Memory B cell (primary cell): Measurements from ENCODE around the gene CBFA2T3.

Experiments
- ATAC-seq: fragments of 150-1000 bp; cut with Tn5 transposase; 2 replicates; pipeline ENCODE4 v1.10.0; 2021; ENCODE audit warnings: low read depth, mild to moderate bottlenecking, moderate library complexity
- DNase-seq, 2 donors: peaks; one replicate each; pipeline ENCODE4 v3.0.0; 2022; ENCODE audit warnings: low spot score in 2 of 2
- H3K27ac Mint-ChIP-seq: one replicate; pipeline ENCODE4 v1.8.0; 2022; ENCODE audit warnings: mild to moderate bottlenecking, moderate library complexity, mixed read lengths
- H3K27me3 Mint-ChIP-seq: one replicate; pipeline ENCODE4 v1.8.0; 2022; ENCODE audit warnings: mixed read lengths
- H3K36me3 Mint-ChIP-seq: one replicate; pipeline ENCODE4 v1.8.0; 2022; ENCODE audit warnings: mild to moderate bottlenecking, mixed read lengths
- H3K4me1 Mint-ChIP-seq: one replicate; pipeline ENCODE4 v1.8.0; 2022; ENCODE audit warnings: mixed read lengths
- H3K4me3 Mint-ChIP-seq: one replicate; pipeline ENCODE4 v1.8.0; 2022; ENCODE audit warnings: mild to moderate bottlenecking, moderate library complexity, mixed read lengths
- H3K9me3 Mint-ChIP-seq: one replicate; pipeline ENCODE4 v1.8.0; 2022; ENCODE audit warnings: mixed read lengths

Gene CBFA2T3

DNA sequence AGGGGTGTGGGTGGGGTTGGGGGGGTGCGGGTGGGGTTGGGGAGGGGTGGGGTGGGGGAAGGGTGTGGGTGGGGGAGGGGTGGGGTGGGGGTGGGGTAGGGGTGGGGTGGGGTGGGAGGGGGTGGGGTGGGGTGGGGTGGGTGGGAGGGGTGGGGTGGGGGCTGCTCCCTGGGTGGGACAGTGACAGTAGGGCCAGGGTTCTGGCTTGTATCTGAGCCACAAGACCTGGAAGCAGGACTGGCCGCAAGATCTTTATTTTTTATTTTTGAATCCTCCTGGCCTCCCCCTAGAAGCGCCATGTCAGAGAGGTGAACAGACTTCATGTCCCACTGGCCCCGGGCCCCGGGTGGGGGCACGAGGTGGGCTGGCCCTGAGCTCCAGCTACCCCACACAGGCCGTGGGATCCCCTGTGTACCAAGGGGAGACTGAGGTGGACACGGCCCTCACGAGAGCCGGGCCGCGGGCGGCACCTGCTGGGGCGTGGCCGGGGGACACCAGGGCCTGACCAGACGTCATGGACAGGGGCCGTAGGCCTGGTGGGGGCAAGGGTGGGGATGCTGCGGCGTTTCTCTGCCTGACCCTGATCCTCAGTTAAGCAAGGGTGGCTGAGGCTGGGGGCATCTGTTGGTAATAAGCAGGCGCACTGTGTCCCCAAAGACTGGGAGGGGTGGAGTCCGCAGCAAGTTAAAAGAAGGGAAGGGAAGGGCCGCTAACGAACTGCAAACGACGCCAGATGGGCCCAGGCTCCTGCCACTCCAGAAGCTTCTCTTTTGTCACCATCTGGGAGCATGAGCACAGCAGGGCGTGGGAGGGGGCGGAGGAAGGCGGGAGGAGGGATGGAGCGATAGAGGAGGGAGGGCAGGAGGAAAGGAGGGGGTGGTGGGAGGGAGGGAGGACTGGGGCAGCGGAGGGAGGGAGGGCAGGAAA is 88.3 kb downstream of the CBFA2T3 start:
- no peak for DNase-seq
- Mint-ChIP-seq H3K36me3 (peaks cover 17% of the 10 kb centered on the region), H3K27me3 (no peaks in the 10 kb centered on the region), H3K9me3 (no peaks in the 10 kb centered on the region), H3K4me3 (no peak overlapping the region), H3K4me1 (peaks cover 2% of the 10 kb centered on the region), H3K27ac (no peak overlapping the region)
- no peak for ATAC-seq

DNA sequence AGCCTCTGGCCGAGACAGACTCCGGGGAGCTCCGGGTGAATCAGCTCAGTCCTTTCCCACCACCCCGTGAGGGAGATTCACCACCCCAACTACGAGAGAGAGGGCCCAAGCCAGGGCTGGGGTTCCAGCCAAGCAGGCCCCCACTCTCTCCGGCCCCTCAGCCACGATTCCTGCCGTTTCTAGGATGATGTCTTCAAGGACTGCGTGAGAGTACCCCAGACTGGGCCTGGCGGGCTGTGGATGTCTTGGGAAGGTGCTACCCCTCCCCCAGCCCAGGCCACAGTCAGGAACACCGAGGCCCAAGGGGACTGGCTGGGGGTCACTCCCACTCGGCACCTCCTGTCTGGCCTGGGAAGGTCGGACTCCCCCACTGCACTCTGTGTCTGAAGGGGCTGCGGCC is 89.0 kb downstream of the CBFA2T3 start:
- no peak overlapping the region for H3K27ac Mint-ChIP-seq
- peaks cover 20% of the 10 kb centered on the region for H3K36me3 Mint-ChIP-seq
- H3K27me3 Mint-ChIP-seq = no peaks in the 10 kb centered on the region
- H3K4me1 Mint-ChIP-seq = peaks cover under 1% of the 10 kb centered on the region
- DNase-seq (no peak), ATAC-seq (no peak)
- no peak overlapping the region for H3K4me3 Mint-ChIP-seq
- no peaks in the 10 kb centered on the region for H3K9me3 Mint-ChIP-seq

DNA sequence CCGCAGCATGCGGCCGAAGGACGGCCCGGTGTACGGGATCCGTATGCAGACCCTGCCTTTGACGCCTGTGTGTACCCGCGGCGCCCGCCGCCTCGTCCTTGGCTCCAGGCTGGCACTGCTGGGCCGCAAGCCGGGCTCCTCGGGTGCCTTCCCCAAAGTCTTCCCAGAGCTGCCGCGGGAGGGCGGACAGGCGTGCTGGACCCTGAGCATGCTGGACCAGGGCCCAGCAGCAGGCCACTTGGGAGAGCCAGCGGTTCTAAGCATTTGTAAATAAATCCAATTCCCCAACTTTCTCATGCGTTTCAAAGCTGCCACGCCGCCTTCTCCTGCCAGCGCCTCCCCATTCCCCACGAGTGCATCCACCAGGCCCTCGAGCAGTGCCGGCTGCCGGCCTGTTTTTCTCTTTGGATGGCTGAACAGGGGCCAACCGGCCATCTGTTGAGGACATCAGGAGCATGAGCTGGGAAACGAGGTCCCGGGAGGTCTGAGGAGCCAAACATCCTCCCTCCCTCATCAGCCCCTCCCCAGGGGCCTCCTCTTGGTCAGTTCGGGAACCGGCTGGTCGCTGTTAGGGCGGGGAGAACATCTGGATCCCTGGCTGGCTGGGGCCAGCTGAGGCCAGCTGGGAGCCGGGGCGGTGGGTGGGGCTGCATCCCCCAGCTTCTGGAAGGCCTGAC is 90.0 kb downstream of the CBFA2T3 start:
- no peak overlapping the region for H3K4me3 Mint-ChIP-seq
- H3K9me3 Mint-ChIP-seq = no peaks in the 10 kb centered on the region
- peaks cover 26% of the 10 kb centered on the region for H3K36me3 Mint-ChIP-seq
- H3K27me3 Mint-ChIP-seq = no peaks in the 10 kb centered on the region
- ATAC-seq (no peak), DNase-seq (no peak)
- H3K4me1 Mint-ChIP-seq = peaks cover 6% of the 10 kb centered on the region
- no peak overlapping the region for H3K27ac Mint-ChIP-seq

DNA sequence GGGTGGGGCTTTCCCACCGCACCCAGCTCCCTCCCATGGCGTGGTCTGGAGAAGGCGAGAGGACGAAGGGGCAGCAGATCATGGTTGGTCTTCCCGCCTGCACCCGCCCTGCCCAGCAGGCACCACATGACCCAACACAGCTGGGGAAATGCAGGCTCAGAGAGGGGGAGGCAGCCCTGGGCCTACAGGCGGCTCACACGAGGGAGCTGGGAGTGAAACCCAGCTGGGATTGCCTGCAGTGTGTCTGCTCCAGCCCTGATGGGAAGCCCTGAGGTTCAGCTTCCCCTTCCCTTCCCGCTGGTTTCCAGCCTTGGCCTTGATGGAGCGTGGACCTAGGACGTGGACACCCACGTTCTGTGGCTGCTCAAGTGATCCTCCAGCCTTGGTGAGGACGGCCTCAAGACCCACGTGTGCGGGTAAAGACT is 90.6 kb downstream of the CBFA2T3 start:
- DNase-seq = no peak
- H3K4me1 Mint-ChIP-seq = peaks cover 6% of the 10 kb centered on the region
- no peaks in the 10 kb centered on the region for H3K27me3 Mint-ChIP-seq
- H3K36me3 Mint-ChIP-seq = peaks cover 27% of the 10 kb centered on the region
- no peak overlapping the region for H3K4me3 Mint-ChIP-seq
- H3K27ac Mint-ChIP-seq = no peak overlapping the region
- ATAC-seq = no peak
- H3K9me3 Mint-ChIP-seq = no peaks in the 10 kb centered on the region

DNA sequence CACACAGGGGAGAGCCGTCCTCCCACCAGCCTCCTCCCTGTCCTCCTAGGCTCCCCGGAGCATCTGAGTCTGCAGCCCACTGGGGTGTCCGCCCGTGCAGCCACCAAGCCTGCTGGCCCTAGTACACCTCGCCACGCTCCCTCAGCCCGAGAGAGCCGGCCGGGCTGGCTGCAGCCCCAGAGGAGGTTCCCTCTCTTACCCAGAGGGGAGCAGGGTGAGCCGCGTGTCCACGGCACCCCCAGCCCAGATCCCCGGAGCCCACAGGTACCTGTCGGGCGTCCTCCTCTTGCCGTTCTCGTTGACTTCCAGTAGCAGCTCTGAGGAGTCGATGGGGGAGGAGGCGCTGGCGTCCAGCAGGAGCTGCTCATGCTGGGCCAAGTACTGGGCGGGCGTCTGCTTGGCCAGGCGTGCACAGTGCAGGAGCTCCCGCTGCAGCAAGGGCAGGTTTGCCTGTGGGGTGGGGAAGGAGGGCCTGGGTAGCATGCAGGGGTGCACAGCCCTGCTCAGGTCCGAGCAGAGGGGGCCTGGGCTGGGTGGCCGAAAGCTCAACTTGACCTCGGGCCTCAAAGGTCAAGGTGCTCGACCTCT is 91.2 kb downstream of the CBFA2T3 start:
- no peaks in the 10 kb centered on the region for H3K27me3 Mint-ChIP-seq
- ATAC-seq = no peak
- H3K4me1 Mint-ChIP-seq = peaks cover 6% of the 10 kb centered on the region
- no peaks in the 10 kb centered on the region for H3K9me3 Mint-ChIP-seq
- peaks cover 25% of the 10 kb centered on the region for H3K36me3 Mint-ChIP-seq
- no peak for DNase-seq
- H3K4me3 Mint-ChIP-seq = no peak overlapping the region
- H3K27ac Mint-ChIP-seq = no peak overlapping the region

DNA sequence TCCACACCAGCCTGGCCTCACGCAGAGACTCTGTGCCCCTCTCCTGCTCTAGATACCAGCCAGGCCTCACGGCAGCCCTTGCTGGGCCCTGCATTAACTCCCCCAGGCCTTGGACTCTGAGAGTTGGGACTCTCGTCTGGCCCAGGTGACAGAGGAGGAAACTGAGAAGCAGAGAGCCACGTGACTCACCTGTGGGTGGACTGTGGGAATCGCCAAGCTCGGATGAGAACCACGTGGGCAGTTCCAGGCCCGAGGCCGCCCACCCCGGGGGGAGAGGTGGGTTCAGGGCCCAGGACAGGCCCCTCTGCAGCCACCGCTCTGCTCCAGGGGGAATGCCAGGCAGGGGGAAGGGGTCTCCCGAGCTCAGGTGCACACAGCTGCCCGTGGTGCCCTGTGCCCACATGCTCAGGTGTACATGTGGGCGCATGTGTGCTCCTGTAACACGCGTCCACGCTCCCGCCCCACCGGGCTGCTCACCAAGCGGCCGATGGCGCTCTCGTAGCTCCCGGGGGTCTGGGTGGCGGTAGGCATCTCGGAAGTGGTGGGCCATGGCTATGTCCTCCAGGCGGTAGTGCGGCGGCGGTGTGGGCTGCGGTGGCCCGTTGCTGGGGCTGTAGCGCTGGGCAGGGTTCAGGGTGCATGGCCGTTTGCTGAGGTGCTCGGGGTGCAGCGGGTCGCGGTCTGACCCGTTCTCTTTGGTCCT is 92.3 kb downstream of the CBFA2T3 start:
- Mint-ChIP-seq H3K36me3 (peaks cover 25% of the 10 kb centered on the region), H3K27ac (no peak overlapping the region), H3K9me3 (no peaks in the 10 kb centered on the region), H3K4me3 (no peak overlapping the region), H3K4me1 (peaks cover 6% of the 10 kb centered on the region), H3K27me3 (no peaks in the 10 kb centered on the region)
- DNase-seq = no peak
- no peak for ATAC-seq

DNA sequence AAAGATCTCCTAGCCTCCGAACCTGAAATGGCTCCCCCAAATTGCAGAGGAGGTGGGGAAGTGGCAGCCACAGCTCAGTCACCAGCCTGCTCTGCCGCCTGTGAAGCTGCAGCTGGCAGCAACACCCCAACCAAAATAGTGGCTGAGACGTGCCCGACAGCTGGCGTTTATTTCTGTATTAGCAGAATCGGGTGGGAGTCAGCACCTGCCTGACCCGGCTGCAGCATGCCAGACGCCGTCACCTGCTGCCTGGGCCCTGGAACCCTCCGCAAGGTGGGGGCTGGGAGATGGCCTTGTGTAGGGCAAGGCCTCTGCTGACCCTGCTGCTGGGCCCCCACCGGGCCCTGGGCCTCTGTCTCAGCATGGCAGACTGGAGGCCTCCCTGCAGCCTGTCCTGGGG is 93.1 kb downstream of the CBFA2T3 start:
- DNase-seq (no peak), ATAC-seq (no peak)
- H3K4me1 Mint-ChIP-seq = peaks cover 6% of the 10 kb centered on the region
- H3K27me3 Mint-ChIP-seq = no peaks in the 10 kb centered on the region
- peaks cover 23% of the 10 kb centered on the region for H3K36me3 Mint-ChIP-seq
- H3K27ac Mint-ChIP-seq = no peak overlapping the region
- H3K9me3 Mint-ChIP-seq = no peaks in the 10 kb centered on the region
- H3K4me3 Mint-ChIP-seq = no peak overlapping the region

DNA sequence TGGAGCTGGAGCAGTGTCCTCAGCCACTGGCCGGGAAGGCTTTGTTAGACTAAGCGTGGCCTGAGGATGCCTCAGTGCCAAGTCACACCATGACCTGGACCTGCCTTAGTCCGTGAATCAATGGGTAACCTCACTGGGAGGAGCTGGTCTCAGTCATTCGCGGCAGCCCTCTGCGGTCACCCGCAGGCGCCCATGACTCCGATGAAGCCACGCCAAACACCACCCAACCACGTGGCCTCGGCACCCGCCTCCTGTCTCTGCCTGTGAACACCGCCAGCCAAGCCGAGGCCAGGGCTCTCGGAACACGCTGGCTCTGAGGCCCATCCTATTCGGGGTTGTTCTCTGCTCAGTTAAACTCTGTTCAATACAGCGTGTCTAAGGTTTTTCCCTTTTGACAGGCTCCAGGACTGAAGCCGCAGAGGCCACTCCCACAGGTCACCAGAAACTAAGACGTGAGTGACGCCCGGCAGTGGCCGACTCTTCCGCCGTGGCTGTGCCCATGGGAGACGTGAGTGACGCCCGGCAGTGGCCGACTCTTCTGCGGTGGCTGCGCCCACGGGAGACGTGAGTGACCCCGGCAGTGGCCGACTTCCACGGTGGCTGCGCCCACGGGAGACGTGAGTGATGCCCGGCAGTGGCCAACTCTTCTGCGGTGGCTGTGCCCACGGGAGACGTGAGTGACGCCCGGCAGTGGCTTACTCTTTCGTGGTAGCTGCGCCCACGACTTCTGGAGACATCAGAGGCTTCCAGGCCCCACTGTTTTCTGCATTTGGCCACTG is 93.7 kb downstream of the CBFA2T3 start:
- Mint-ChIP-seq H3K4me3 (no peak overlapping the region), H3K36me3 (peaks cover 24% of the 10 kb centered on the region), H3K4me1 (peaks cover 6% of the 10 kb centered on the region), H3K27me3 (no peaks in the 10 kb centered on the region), H3K27ac (no peak overlapping the region), H3K9me3 (no peaks in the 10 kb centered on the region)
- ATAC-seq (no peak), DNase-seq (no peak)

DNA sequence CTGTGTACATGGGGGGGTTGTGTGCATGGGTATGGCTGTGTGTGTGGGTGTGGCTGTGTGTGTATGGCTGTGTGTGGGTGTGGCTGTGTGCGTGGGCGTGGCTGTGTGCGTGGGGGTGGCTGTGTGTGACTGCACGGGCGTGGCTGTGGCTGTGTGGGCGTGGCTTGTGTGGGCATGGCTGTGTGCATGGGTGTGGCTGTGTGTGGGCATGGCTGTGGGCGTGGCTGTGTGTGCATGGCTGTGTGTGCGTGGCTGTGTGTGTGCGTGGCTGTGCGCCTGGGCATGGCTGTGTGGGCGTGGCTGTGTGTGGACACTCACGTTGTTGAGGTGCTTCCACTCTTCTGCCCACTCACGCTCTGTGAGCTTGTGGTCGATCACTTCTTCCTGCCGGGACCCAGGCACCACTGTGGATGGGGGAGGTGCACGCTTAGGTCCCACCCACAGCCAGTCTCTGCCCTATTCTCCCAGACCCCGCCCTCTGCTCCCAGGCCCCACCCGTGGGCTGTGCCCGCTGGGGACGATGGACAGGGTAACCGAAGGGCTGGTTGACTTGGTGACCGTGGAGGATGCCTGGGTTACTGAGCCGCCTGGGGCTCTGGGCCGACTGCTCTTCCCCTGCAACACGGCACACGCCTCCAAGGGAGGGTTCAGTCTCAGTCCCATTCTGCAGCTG is 94.5 kb downstream of the CBFA2T3 start:
- peak; percentile 81 for ATAC-seq
- DNase-seq = no peak
- Mint-ChIP-seq H3K27ac (peak overlapping the region; percentile 58), H3K27me3 (no peaks in the 10 kb centered on the region), H3K4me3 (no peak overlapping the region), H3K9me3 (no peaks in the 10 kb centered on the region), H3K36me3 (peaks cover 29% of the 10 kb centered on the region), H3K4me1 (peaks cover 6% of the 10 kb centered on the region)

DNA sequence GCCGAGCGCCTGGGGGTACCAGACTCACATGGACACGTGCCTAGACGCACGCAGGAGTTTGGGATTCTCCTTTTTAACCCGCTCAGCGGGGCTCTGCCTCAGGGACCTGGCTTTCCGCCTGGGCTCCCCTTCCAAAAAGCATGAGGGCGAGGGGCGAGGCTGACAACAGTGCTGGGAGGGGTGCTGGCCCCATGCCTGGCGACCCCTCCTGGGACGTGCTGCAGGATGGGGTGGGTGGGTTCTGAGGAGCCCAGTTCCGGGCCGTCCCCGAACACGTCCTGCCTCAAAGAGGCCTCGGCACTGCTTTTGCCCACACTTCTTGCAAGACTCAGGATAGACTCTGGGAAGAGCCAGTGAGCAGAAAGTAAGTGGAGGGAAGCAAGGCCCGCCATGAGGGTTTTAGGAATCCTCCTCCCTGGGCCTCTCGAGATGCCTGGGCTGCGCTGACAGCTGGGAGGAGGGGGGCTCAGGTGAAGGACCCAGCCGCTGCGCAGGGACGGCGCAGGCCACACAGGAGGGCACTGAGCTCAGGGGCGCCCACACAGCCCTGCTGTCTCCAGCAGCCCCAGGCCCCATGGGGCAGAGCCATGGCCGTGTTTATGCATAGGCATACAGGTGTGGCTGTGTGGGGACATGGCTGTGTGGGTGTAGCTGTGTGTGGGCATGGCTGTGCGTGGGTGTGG is 95.2 kb downstream of the CBFA2T3 start:
- ATAC-seq (no peak), DNase-seq (no peak)
- H3K27me3 Mint-ChIP-seq = no peaks in the 10 kb centered on the region
- peaks cover 6% of the 10 kb centered on the region for H3K4me1 Mint-ChIP-seq
- peaks cover 31% of the 10 kb centered on the region for H3K36me3 Mint-ChIP-seq
- H3K9me3 Mint-ChIP-seq = no peaks in the 10 kb centered on the region
- no peak overlapping the region for H3K4me3 Mint-ChIP-seq
- H3K27ac Mint-ChIP-seq = peak overlapping the region; percentile 58

DNA sequence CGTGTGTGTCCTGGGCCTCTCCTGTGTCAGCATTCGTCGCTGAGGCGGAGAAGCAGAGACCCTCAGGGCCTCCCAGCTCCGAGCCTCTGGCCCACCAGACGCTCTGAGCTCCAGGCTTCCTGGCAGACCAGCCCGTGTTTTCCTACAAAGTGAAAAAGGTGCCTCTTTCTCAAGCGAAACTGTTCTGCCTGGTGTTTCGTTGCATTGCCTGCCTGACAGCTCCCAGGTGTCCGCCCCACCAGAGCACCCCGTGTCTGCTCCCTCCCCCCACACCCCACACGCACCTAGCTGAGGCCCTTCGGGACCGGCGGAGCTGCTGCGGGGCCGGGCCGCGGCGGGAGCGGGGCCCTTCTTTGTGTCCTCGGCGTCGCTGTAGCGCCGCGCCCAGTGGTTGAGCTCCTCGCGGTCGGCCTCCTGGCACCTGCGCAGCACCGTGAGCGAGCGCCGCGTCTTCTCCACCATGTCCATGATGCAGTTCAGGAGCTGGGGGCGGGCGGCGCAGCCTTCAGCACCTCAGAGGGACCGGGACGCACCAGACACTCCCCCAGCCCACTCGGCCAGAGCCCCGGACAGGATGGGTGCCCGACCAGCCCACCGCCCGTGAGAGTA is 95.9 kb downstream of the CBFA2T3 start:
- Mint-ChIP-seq H3K9me3 (no peaks in the 10 kb centered on the region), H3K27ac (no peak overlapping the region), H3K4me3 (no peak overlapping the region), H3K36me3 (peaks cover 35% of the 10 kb centered on the region), H3K27me3 (no peaks in the 10 kb centered on the region), H3K4me1 (peaks cover 6% of the 10 kb centered on the region)
- DNase-seq (no peak), ATAC-seq (no peak)

DNA sequence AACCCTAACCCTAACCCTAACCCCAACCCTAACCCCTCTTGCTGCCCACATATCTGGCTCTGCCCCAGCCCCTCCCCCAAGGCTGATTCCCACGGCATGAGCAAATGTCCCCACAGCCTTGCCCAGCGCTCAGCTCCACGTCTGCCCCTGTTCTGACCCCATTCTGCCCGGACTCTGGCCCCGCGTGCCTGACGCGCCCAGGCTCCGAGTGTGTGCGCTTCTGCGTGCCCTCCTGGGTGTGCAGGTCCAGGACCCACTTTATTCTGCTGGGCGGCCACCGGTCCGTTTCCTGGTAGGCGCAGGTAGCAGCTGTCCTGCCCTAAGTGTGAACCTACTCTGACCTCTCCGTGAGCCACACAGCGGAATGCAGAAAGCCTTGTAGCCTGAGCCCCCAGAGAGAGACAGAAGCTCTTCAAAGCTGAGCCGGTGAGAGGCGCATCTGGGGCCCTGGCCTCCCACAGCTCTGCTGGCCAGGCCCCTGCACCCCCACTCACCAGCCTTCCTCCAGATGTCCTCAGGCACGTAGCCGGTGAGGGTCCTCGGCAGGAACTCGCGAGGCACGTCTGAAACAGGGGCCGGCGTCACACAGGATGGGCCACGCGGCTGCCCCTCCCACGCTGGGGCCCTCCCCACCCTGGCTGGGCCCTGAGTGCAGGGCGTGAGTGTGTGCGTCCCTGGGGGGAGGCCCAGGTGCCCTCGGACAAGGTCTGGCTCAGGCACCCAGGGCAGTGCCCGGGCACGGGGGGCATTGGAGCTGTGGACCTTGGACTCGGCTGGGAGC is 96.6 kb downstream of the CBFA2T3 start:
- no peak overlapping the region for H3K4me3 Mint-ChIP-seq
- peaks cover 6% of the 10 kb centered on the region for H3K4me1 Mint-ChIP-seq
- ATAC-seq (no peak), DNase-seq (no peak)
- H3K9me3 Mint-ChIP-seq = no peaks in the 10 kb centered on the region
- no peaks in the 10 kb centered on the region for H3K27me3 Mint-ChIP-seq
- peak overlapping the region; percentile 13 for H3K27ac Mint-ChIP-seq
- H3K36me3 Mint-ChIP-seq = peaks cover 41% of the 10 kb centered on the region
